ENCODE measurements around the gene RUFY4. TPM values are rescaled to one million over a fixed set of nuclear protein-coding genes. Genes with fewer than 3 reads are reported as not detected.

RUFY4 gene
- total RNA-seq, 1 experiment from 2014 or later, result 0.66 TPM

DNA sequence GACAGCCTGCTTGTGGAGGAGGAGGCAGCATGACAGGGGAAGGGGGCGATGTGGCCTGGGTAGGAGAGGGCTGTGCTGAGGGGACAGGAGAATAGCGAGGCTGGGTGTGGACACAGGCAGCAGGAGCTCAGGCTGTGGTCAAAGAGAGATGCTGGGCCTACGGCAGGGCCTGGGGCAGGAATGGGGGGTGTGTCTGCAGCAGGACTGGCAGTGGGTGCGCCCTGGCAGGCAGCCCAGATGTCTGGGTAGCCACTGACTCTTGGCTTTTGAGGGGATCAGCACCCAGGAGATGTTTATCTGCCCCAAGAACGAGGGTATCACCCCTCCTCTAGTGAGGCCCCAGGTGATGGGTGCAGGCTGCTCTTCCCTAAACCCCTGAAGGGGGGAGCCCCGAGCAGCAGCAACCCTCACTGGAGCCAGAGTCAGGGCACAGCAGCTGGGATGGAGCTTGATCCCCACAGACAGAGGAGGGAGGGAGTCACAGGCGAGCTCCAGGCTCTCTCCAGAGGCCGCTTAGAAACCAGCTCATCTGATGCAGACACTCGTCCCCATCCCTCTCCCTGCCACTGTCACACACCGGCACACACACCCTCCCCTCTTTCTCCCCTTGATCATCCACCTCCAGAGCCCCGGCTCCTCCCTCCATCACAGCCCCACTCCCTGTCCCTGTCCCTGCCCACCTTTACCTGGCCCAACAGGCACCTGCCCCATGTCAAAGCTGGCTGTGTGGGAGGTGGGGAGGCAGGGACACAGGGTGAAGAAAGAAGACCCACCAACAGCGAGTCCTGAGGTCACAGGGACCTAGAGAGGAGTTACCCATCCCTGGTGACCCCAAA lies 36.5 kb upstream of the RUFY4 start:
- Histone ChIP-seq H3K14ac (ENCODE audit: insufficient read depth, low read length) (peak overlapping the region; percentile 45; the same call in 1 of the 2 replicates), H2BK120ac (ENCODE audit: low read depth, low read length, poor library complexity, severe bottlenecking) (no peak overlapping the region), H2BK5ac (ENCODE audit: insufficient read length, low read length) (no peak overlapping the region), H3K4me2 (ENCODE audit: insufficient read depth, insufficient read length, low read length) (no peak overlapping the region), H2BK12ac (ENCODE audit: insufficient read length, low read depth, low read length) (no peak overlapping the region), H3K23me2 (ENCODE audit: insufficient read length, low read depth, low read length, poor library complexity, severe bottlenecking) (peaks cover 8% of the 10 kb centered on the region), H4K5ac (ENCODE audit: insufficient read length, low read depth, low read length) (no peak overlapping the region), H4K91ac (ENCODE audit: insufficient read length, low read depth, low read length) (no peak overlapping the region), H3K56ac (ENCODE audit: insufficient read length, low read depth, low read length) (no peak overlapping the region), H3K9me3 (ENCODE audit: control insufficient read depth, low read depth, low read length) (no peaks in the 10 kb centered on the region), H4K20me1 (ENCODE audit: control insufficient read depth, insufficient read depth, insufficient read length) (no peaks in the 10 kb centered on the region), H2AK5ac (ENCODE audit: insufficient read length, low read length) (no peak overlapping the region), H3K27me3 (ENCODE audit: insufficient read depth, low read length) (peaks cover 6% of the 10 kb centered on the region; the same call in 1 of the 2 replicates), H3K23ac (ENCODE audit: insufficient read length, low read depth, low read length) (no peak overlapping the region), H3K18ac (ENCODE audit: insufficient read length, low read depth, low read length) (no peak overlapping the region), H3K27ac (ENCODE audit: insufficient read length, low read depth, low read length) (no peak overlapping the region), H3K4me1 (ENCODE audit: insufficient read depth, low read length) (no peaks in the 10 kb centered on the region; the same call in 1 of the 2 replicates), H3K79me2 (ENCODE audit: insufficient read depth, low read length) (no peaks in the 10 kb centered on the region), H2BK15ac (ENCODE audit: low read depth, low read length) (no peak overlapping the region), H2AFZ (ENCODE audit: low read length) (no peak overlapping the region), H4K8ac (replicated peaks; ENCODE audit: insufficient read length, low read depth, low read length) (no peak overlapping the region), H3K9ac (ENCODE audit: extremely low read depth, insufficient read length, low read length) (no peak overlapping the region), H2BK20ac (ENCODE audit: low read depth, low read length, poor library complexity, severe bottlenecking) (no peak overlapping the region), H3T11ph (ENCODE audit: low read length) (no peak overlapping the region), H3K79me1 (ENCODE audit: insufficient read depth, low read depth, low read length, poor library complexity, severe bottlenecking) (no peaks in the 10 kb centered on the region), H3K4ac (ENCODE audit: low read depth, low read length) (no peak overlapping the region)
- DNase-seq, result no peak
- Mint-ChIP-seq H3K4me3 (peak overlapping the region in 1 of 2 experiments; percentile 12; a peak in 1 of 5 replicates), H3K4me1 (peaks cover 8 to 9% of the 10 kb centered on the region in 2 experiments), H3K27me3 (ENCODE audit: low read depth) (peaks cover 22% of the 10 kb centered on the region), H3K36me3 (ENCODE audit: insufficient read depth in 1 of 3, low read depth in 3 of 3) (no peaks in the 10 kb centered on the region), H3K9me3 (no peaks in the 10 kb centered on the region), H3K27ac (no peak overlapping the region)
- no CpG with 5 or more reads among the region's 12 CpGs for WGBS (ENCODE audit: extremely low coverage, insufficient read length, low lambda C conversion rate)
- TF ChIP-seq, protein P1, sequence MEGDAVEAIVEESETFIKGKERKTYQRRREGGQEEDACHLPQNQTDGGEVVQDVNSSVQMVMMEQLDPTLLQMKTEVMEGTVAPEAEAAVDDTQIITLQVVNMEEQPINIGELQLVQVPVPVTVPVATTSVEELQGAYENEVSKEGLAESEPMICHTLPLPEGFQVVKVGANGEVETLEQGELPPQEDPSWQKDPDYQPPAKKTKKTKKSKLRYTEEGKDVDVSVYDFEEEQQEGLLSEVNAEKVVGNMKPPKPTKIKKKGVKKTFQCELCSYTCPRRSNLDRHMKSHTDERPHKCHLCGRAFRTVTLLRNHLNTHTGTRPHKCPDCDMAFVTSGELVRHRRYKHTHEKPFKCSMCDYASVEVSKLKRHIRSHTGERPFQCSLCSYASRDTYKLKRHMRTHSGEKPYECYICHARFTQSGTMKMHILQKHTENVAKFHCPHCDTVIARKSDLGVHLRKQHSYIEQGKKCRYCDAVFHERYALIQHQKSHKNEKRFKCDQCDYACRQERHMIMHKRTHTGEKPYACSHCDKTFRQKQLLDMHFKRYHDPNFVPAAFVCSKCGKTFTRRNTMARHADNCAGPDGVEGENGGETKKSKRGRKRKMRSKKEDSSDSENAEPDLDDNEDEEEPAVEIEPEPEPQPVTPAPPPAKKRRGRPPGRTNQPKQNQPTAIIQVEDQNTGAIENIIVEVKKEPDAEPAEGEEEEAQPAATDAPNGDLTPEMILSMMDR (conservative IDR thresholded peaks at IDR 0.05), result no peak

All from H9 (cell line).